Thoracic aorta (tissue), 2 donors: ENCODE data around the gene PRR19. TPM values are rescaled to one million over a fixed set of nuclear protein-coding genes. Genes with fewer than 3 reads are reported as not detected.

Experiments
- ATAC-seq: fragments of 150-250 bp; one replicate; pipeline ENCODE4 v1.8.0; 2017; ENCODE audit warnings: low read depth; ENCODE audit not compliant: insufficient number of reproducible peaks, low FRiP score
- DNase-seq: peaks from one replicate; pipeline ENCODE4 v3.0.0-alpha.2; 2020; ENCODE audit warnings: low spot score
- H3K27ac ChIP-seq, 2 donors: fragments of 200-600 bp; sonication (generic); 1 replicate in 1 of 2; 2 replicates in 1 of 2; pipeline ENCODE4 v1.5.1; 2016; ENCODE audit warnings: mild to moderate bottlenecking in 2 of 2, moderate library complexity in 2 of 2
- H3K27me3 ChIP-seq: fragments of 200-600 bp; sonication (generic); replicated peaks from 2 replicates; pipeline ENCODE4 v1.6.0; 2016; ENCODE audit warnings: mild to moderate bottlenecking; ENCODE audit not compliant: insufficient read depth
- H3K36me3 ChIP-seq: fragments of 200-600 bp; sonication (generic); one replicate; pipeline ENCODE4 v1.5.1; 2016
- H3K4me1 ChIP-seq, 2 donors: fragments of 200-600 bp; sonication (generic); 1 replicate in 1 of 2; 2 replicates in 1 of 2; pipeline versions ENCODE4 v1.5.1 to v1.6.0; 2016; ENCODE audit warnings: low read depth in 2 of 2, mild to moderate bottlenecking in 1 of 2; ENCODE audit not compliant: control insufficient read depth in 1 of 2
- H3K4me3 ChIP-seq: fragments of 200-600 bp; sonication (generic); 2 replicates; pipeline ENCODE4 v1.5.1; 2016; ENCODE audit warnings: mild to moderate bottlenecking
- H3K9me3 ChIP-seq: fragments of 200-600 bp; sonication (generic); 2 replicates; pipeline ENCODE4 v1.5.1; 2016
- total RNA-seq, 2 donors: library from RNA; depleted of rRNA; stranded (reverse); fragments of >200 nt; gene quantifications; one replicate each; pipeline versions ENCODE4 v1.1.0 to v1.2.3, GENCODE V29; 2016
- TF ChIP-seq, protein P1 (sequence below): fragments of 200-600 bp; sonication (generic); IDR thresholded peaks from one replicate; pipeline ENCODE4 v1.5.1; 2019; ENCODE audit warnings: antibody characterized with exemption

PRR19 gene
- total RNA-seq, 2 donors from 2014 or later: not detected

DNA sequence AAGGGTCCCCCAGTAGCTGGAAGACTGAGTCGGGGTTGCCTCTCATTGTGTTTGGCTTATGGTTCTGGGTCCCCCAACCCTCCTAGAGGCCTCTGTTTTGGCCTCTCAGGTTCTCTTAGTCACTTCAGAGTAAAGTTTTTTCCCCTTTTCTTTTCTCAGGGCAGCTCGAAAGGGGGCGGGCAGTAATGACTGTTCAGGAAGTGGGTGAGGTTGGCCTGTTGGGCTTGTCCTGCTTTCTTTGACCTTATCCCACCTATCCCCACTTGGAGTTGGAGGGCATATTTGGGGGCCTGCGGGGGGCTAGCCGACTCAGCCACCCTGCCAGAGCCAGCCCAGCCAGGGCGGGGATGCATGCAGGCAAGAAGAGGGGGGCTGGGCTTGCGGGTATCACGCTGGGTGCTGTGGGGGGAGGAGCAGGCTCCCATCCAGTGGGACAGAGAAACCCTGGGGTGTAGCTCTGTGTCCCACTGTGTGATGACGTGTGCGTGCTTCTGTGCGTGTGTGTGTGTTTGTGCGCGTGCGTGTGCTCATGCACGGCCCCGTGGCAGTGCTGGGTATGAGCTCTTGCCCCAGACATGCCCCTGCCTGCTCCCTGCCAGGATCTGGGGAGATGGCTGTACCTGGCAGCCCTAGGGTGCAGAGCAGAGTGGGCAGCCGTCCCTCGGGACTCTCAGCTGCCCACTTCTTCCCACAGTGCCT, 31.4 kb upstream of the PRR19 start:
- peaks cover 30% of the 10 kb centered on the region for H3K36me3 ChIP-seq
- H3K27me3 ChIP-seq: no peaks in the 10 kb centered on the region
- H3K4me1 ChIP-seq: peaks cover 20 to 55% of the 10 kb centered on the region in 2 donors
- TF ChIP-seq, protein P1, sequence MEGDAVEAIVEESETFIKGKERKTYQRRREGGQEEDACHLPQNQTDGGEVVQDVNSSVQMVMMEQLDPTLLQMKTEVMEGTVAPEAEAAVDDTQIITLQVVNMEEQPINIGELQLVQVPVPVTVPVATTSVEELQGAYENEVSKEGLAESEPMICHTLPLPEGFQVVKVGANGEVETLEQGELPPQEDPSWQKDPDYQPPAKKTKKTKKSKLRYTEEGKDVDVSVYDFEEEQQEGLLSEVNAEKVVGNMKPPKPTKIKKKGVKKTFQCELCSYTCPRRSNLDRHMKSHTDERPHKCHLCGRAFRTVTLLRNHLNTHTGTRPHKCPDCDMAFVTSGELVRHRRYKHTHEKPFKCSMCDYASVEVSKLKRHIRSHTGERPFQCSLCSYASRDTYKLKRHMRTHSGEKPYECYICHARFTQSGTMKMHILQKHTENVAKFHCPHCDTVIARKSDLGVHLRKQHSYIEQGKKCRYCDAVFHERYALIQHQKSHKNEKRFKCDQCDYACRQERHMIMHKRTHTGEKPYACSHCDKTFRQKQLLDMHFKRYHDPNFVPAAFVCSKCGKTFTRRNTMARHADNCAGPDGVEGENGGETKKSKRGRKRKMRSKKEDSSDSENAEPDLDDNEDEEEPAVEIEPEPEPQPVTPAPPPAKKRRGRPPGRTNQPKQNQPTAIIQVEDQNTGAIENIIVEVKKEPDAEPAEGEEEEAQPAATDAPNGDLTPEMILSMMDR: no peak
- H3K4me3 ChIP-seq: peak overlapping the region; percentile 78
- no peaks in the 10 kb centered on the region for H3K9me3 ChIP-seq
- H3K27ac ChIP-seq: peak overlapping the region; percentile 85 to 99
- ATAC-seq (no peak), DNase-seq (no peak)

DNA sequence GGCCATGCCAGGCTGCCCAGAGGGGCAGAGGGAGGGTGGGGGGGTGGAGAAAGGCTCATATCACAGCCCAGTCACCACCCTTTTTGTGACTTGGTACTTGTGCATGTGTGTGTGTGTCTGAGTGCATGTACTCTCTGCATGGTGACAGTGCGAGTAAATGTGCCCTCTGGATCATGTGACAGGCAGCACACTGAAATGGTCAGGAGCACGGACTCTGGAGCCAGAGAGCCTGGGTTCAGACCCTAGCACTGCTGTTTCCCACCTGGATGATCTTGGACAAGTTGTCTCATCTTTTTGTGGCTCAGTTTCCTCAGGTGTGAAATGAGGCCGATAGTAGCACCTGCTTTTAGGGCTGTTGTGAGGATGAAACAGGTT, 30.9 kb upstream of the PRR19 start:
- Histone ChIP-seq H3K27ac (peak overlapping the region; percentile 85 to 99), H3K27me3 (no peaks in the 10 kb centered on the region), H3K9me3 (no peaks in the 10 kb centered on the region), H3K4me3 (peak overlapping the region; percentile 78), H3K36me3 (peaks cover 30% of the 10 kb centered on the region), H3K4me1 (peaks cover 24 to 59% of the 10 kb centered on the region in 2 donors)
- TF ChIP-seq, protein P1: no peak
- ATAC-seq: no peak
- DNase-seq: no peak

DNA sequence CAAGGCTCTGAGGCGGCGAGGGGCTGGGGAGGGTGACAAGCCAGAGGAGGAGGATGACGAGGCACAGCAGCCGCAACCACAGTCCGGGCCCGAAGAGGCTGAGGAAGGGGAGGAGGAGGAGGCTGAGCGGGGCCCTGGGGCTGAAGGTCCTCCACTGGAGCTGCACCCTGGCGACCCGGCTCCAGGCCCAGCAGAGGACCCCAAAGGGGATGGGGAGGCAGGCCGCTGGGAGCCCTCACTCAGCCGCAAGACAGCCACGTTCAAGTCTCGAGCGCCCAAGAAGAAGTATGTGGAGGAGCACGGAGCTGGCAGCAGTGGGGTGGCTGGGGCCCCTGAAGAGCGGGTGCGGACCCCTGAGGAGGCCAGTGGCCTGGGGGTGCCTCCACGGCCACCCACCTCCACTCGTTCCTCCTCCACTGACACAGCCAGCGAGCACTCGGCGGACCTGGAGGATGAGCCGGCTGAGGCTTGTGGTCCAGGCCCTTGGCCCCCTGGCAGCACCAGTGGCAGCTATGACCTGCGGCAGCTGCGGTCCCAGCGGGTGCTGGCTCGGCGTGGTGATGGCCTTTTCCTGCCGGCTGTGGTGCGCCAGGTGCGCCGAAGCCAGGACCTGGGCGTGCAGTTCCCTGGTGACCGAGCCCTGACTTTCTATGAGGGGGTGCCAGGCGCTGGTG, 29.9 kb upstream of the PRR19 start:
- H3K9me3 ChIP-seq: no peaks in the 10 kb centered on the region
- DNase-seq: no peak
- H3K4me3 ChIP-seq: no peak overlapping the region
- H3K27ac ChIP-seq: peak overlapping the region; percentile 85 to 99
- TF ChIP-seq, protein P1: no peak
- no peaks in the 10 kb centered on the region for H3K27me3 ChIP-seq
- H3K36me3 ChIP-seq: peaks cover 30% of the 10 kb centered on the region
- ATAC-seq: no peak
- peaks cover 28 to 68% of the 10 kb centered on the region in 2 donors for H3K4me1 ChIP-seq

DNA sequence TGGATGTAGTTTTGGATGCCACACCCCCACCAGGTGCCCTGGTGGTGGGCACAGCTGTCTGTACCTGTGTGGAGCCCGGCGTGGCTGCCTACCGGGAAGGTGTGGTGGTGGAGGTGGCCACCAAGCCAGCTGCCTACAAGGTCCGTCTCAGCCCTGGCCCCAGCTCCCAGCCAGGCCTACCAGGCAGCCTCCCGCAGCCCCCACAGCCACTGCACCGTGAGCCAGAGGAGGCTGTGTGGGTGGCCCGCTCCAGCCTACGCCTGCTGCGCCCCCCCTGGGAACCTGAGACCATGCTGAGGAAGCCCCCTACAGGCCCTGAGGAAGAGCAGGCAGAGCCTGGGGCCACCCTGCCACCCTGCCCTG, 29.4 kb upstream of the PRR19 start:
- peaks cover 30% of the 10 kb centered on the region for H3K36me3 ChIP-seq
- DNase-seq: no peak

DNA sequence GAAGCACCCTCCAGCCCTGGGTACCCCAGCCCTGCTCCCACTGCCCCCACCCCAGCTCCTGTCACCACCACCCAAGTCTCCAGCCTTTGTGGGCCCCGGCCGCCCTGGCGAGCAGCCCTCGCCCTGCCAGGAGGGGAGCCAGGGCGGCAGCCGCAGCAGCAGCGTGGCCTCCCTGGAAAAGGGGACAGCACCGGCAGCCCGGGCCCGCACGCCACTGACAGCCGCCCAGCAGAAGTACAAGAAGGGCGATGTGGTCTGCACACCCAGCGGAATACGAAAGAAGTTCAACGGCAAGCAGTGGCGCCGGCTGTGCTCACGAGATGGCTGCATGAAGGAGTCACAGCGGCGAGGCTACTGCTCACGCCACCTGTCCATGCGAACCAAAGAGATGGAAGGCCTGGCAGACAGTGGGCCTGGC, 28.9 kb upstream of the PRR19 start:
- Histone ChIP-seq H3K4me3 (no peak overlapping the region), H3K27ac (no peak overlapping the region), H3K9me3 (no peaks in the 10 kb centered on the region), H3K36me3 (peaks cover 30% of the 10 kb centered on the region), H3K27me3 (no peaks in the 10 kb centered on the region), H3K4me1 (peaks cover 38 to 72% of the 10 kb centered on the region in 2 donors)
- ATAC-seq: no peak
- DNase-seq: no peak
- TF ChIP-seq, protein P1: no peak

More for the DNA sequence above, 29.4 kb upstream of the PRR19 start:
- Histone ChIP-seq H3K4me3 (no peak overlapping the region), H3K4me1 (peaks cover 33 to 72% of the 10 kb centered on the region in 2 donors), H3K27me3 (no peaks in the 10 kb centered on the region), H3K9me3 (no peaks in the 10 kb centered on the region), H3K27ac (no peak overlapping the region)
- no peak for ATAC-seq
- TF ChIP-seq, protein P1: no peak
